ENCODE data around the gene ZNF292. TPM values are rescaled to one million over a fixed set of nuclear protein-coding genes. Genes with fewer than 3 reads are reported as not detected.
"Not testable (repeated sequence)": the region's sequence is repeated elsewhere in the genome, so short reads cannot be mapped to it uniquely, and the experiment has no call there.

ZNF292 gene
- total RNA-seq, 1 donor from 2014 or later = 35.8 TPM

DNA sequence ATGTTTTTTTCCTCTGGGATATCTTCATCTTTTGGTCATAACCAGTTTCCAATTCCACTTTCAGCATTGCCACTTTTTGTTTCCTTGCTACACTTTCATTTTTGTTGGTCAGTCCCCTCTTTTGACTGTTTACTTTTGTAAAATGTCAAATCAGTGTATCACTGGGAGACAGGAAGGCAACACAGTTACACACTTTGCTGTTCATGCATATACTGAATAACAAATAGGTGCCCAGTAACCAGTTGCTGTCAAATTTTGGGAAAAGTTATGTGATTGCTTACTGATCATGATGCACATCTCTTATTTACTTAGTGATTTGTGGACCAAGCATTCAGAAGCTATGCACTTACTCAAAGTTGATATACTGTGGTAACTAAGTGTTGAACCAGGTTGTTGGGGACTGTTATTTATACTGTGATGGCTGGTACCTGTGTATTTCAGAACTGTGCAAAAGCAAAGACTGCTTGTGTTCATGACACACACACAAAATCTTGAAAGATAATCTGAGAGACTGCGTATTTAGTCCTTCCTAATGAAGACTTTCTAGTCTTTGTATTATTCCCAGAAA is 41.0 kb downstream of the ZNF292 start:
- Histone ChIP-seq H3K36me3 (ENCODE audit: control insufficient read depth, insufficient read depth, low read length) (no peaks in the 10 kb centered on the region), H3K27me3 (ENCODE audit: control insufficient read depth, insufficient read depth, low read length) (no peaks in the 10 kb centered on the region), H3K4me3 (ENCODE audit: low read depth, low read length) (no peak overlapping the region)
- no peak for DNase-seq (ENCODE audit: low read depth)
- no peak for TF ChIP-seq CTCF (IDR thresholded peaks at IDR 0.05; ENCODE audit: insufficient read depth, low read length, poor library complexity, severe bottlenecking)

DNA sequence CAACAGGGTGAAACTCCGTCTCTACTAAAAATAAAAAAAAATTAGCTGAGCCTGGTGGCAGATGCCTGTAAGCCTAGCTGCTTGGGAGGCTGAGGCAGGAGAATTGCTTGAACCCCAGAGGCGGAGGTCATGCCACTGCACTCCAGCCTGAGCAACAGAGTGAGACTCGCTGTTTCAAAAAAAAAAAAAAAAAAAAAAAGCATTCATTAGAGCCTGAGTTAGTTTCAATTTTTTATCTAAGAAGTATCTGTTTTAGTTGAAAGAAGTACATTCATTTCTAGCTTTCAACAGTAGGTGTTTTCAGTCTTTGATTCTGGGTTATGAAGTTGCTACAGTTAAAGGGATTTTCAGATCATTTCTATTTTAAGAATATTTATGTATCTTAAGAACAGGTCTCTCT is 42.2 kb downstream of the ZNF292 start:
- Histone ChIP-seq H3K36me3 (ENCODE audit: control insufficient read depth, insufficient read depth, low read length) (no peaks in the 10 kb centered on the region), H3K27me3 (ENCODE audit: control insufficient read depth, insufficient read depth, low read length) (no peaks in the 10 kb centered on the region), H3K4me3 (ENCODE audit: low read depth, low read length) (no peak overlapping the region)
- no peak for DNase-seq (ENCODE audit: low read depth)
- TF ChIP-seq CTCF (IDR thresholded peaks at IDR 0.05; ENCODE audit: insufficient read depth, low read length, poor library complexity, severe bottlenecking) = no peak

GRCh38 chr6:87198022-87198810 is 42.9 kb downstream of the ZNF292 start:
- H3K36me3 ChIP-seq (ENCODE audit: control insufficient read depth, insufficient read depth, low read length); H3K27me3 ChIP-seq (ENCODE audit: control insufficient read depth, insufficient read depth, low read length); DNase-seq (ENCODE audit: low read depth); H3K4me3 ChIP-seq (ENCODE audit: low read depth, low read length): not testable (repeated sequence)

DNA sequence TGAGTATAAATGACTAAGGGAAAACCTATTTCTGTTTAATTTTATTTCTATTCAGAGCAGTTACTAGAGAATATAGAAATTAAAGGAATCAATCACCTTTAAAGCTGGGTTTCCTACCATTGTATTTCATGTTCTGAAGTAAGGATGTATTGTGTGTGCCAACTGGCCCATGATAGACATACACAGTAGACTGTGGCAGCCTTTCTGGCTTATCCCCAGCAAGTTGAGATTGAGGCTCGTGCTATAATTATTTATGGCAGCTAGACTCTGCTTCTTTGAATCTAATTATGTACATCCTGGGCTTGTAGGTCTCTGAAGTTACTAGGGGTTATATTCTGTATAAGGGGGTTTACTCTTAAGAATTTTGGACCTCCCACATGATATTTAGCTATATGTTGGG is 44.4 kb downstream of the ZNF292 start:
- no peaks in the 10 kb centered on the region for H3K36me3 ChIP-seq (ENCODE audit: control insufficient read depth, insufficient read depth, low read length)
- DNase-seq (ENCODE audit: low read depth) = no peak
- no peak for TF ChIP-seq CTCF (IDR thresholded peaks at IDR 0.05; ENCODE audit: insufficient read depth, low read length, poor library complexity, severe bottlenecking)

DNA sequence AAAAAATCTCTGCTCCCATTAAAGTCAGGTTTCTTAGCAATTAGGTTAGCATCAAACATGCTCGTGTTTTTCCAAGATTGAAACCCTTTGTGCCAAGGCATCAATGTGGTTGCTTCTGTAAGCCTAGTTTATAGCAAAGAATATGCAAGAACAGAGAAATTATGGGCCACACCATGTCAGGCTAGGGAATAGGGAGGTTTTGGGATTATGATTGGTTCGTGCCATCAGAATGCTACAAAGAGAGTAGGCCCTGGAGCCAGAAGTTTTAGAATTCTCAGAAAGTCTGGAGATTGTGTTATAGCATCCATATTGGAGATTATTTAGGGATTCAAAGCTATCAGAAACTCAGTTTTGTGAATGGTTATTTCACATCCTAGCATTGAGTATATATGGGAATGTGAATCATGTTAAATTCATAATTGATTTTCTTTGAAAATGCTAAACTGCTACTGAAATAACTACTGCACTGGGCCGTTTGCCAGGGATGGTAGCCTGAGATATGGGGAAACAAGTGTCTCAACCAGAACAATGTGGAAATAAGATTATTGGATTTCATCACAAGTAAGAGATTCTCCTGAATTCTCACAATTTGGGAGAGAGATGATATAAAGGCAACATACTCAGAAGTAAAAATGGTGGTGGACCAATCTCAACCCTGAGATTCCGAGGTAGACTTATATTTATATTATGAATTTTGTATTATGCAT is 45.3 kb downstream of the ZNF292 start:
- Histone ChIP-seq H3K4me3 (ENCODE audit: low read depth, low read length) (no peak overlapping the region), H3K27me3 (ENCODE audit: control insufficient read depth, insufficient read depth, low read length) (no peaks in the 10 kb centered on the region), H3K36me3 (ENCODE audit: control insufficient read depth, insufficient read depth, low read length) (no peaks in the 10 kb centered on the region)
- TF ChIP-seq CTCF (IDR thresholded peaks at IDR 0.05; ENCODE audit: insufficient read depth, low read length, poor library complexity, severe bottlenecking) = no peak
- DNase-seq (ENCODE audit: low read depth) = no peak

More for the DNA sequence above, 44.4 kb downstream of the ZNF292 start:
- Histone ChIP-seq H3K27me3 (ENCODE audit: control insufficient read depth, insufficient read depth, low read length) (no peaks in the 10 kb centered on the region), H3K4me3 (ENCODE audit: low read depth, low read length) (no peak overlapping the region)

DNA sequence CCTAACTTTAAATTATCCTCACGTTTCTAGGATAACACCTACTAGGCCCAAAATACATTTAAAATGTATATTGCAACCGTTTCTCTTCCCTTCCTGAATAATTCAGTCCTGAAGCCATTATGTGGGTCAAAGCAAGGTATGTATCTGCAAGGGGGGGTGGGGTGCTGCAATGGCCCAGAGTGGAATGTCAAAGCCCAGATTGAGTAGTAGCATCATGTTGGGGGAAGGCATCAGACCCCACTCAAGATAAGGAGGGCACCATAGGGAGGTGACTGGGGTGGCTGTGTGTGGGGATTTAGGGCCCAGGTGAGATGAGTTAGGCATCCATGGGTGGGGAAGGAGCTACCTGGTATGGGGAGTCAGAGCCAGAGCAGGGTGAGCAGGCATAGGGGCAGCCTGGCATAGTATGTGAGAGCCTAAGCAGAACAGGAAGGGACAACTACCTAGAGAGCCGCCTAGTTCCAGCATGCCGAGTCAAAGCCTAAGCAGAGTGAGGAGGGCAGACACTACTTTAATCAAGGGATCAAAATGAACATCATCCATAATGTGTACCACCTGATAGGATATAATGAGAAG is 48.2 kb downstream of the ZNF292 start:
- no peak for TF ChIP-seq CTCF (IDR thresholded peaks at IDR 0.05; ENCODE audit: insufficient read depth, low read length, poor library complexity, severe bottlenecking)
- no peak overlapping the region for H3K4me3 ChIP-seq (ENCODE audit: low read depth, low read length)

More for the DNA sequence above, 48.2 kb downstream of the ZNF292 start:
- H3K27me3 ChIP-seq (ENCODE audit: control insufficient read depth, insufficient read depth, low read length) = no peaks in the 10 kb centered on the region
- no peaks in the 10 kb centered on the region for H3K36me3 ChIP-seq (ENCODE audit: control insufficient read depth, insufficient read depth, low read length)
- DNase-seq (ENCODE audit: low read depth) = no peak

All from kidney epithelial cell (primary cell).